Measurements from ENCODE around the gene KLHL30.

DNA sequence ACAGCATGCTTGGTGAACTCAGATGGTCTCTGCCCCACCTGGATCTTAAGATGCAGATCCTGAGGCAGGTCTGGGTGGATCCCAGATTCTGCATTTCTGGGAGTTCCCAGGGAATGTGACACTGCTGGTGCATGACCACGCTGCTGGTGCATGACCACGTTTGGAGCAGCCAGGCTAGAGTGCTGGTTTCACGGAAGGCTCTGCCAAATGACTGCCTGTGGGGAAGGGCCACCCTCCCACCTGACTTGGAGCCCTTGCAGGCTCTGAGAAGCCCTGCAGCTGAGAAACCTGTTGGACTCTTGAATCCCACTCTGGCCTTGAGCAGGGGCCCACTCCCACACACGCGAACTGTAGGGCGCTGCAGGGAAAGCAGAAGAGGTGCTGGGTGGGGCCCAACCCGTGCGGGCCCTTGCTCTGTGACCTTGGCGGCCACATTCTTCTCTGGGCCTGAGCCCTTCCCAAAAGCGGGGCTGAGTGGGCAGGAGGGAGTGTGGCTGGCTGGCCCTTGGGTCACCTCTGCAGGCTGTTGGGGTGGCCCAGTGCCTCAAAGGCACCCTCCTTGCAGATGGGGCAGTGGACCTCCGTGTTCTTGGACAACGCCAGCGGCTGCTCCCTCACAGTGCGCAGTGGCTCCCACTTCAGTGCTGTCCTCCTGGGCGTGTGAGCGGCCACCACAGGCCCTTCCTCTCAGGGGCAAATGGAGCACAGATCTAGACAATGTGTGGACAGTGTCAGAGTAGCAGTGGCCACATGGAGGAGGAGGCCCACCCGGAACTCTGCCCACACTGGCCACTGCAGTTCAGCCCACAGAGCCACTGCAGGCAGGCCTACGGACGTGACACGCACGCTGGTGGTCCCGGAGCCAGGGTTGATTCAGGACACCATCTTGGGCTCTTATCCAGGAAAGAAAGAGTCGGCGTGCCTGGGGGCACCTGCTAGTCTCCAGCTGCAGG is 28.2 kb downstream of the KLHL30 start:
- TF ChIP-seq POLR2A (IDR thresholded peaks at IDR 0.05) = no peak
- TF ChIP-seq, protein P1, sequence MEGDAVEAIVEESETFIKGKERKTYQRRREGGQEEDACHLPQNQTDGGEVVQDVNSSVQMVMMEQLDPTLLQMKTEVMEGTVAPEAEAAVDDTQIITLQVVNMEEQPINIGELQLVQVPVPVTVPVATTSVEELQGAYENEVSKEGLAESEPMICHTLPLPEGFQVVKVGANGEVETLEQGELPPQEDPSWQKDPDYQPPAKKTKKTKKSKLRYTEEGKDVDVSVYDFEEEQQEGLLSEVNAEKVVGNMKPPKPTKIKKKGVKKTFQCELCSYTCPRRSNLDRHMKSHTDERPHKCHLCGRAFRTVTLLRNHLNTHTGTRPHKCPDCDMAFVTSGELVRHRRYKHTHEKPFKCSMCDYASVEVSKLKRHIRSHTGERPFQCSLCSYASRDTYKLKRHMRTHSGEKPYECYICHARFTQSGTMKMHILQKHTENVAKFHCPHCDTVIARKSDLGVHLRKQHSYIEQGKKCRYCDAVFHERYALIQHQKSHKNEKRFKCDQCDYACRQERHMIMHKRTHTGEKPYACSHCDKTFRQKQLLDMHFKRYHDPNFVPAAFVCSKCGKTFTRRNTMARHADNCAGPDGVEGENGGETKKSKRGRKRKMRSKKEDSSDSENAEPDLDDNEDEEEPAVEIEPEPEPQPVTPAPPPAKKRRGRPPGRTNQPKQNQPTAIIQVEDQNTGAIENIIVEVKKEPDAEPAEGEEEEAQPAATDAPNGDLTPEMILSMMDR (IDR thresholded peaks at IDR 0.05) = no peak
